HG03378 (cell line): Measurements from ENCODE around the gene GNB2.
"Not testable (repeated sequence)": the region's sequence is repeated elsewhere in the genome, so short reads cannot be mapped to it uniquely, and the experiment has no call there.

Experiments used
- ATAC-seq: cut with Tn5 transposase; IDR thresholded peaks from one replicate; pipeline ENCODE4 v1.9.1; 2021; ENCODE audit warnings: mild to moderate bottlenecking, moderate library complexity; ENCODE audit not compliant: unreplicated experiment

Gene GNB2

GRCh38 chr7:100662194-100662776 is 11.3 kb upstream of the GNB2 start:
- ATAC-seq = not testable (repeated sequence)

GRCh38 chr7:100665168-100665726 is 8.3 kb upstream of the GNB2 start:
- no peak for ATAC-seq

GRCh38 chr7:100667331-100668068 is 6.0 kb upstream of the GNB2 start:
- no peak for ATAC-seq

- ATAC-seq = no peak
These were observed 5.5 kb upstream of the GNB2 start for GRCh38 chr7:100668069-100668449.

GRCh38 chr7:100669106-100669505 is 4.4 kb upstream of the GNB2 start:
- not testable (repeated sequence) for ATAC-seq

- no peak for ATAC-seq
These were observed 3.5 kb upstream of the GNB2 start for GRCh38 chr7:100670074-100670473.

- no peak for ATAC-seq
These were observed 1.9 kb upstream of the GNB2 start for GRCh38 chr7:100671353-100672327.

GRCh38 chr7:100673942-100674410 is 436 bp downstream of the GNB2 start:
- no peak for ATAC-seq

- no peak for ATAC-seq
These were observed 1.0 kb downstream of the GNB2 start for GRCh38 chr7:100674411-100675104.

GRCh38 chr7:100675105-100675451 is 1.5 kb downstream of the GNB2 start:
- no peak for ATAC-seq

GRCh38 chr7:100675581-100676350 is 2.2 kb downstream of the GNB2 start:
- peak; percentile 36 for ATAC-seq

GRCh38 chr7:100676501-100677306 is 3.2 kb downstream of the GNB2 start:
- no peak for ATAC-seq

- no peak for ATAC-seq
These were observed 4.0 kb downstream of the GNB2 start for GRCh38 chr7:100677308-100678267.

GRCh38 chr7:100678291-100678984 is 4.9 kb downstream of the GNB2 start:
- no peak for ATAC-seq

- ATAC-seq = no peak
These were observed 5.8 kb downstream of the GNB2 start for GRCh38 chr7:100679129-100679926.

GRCh38 chr7:100679927-100680575 is 6.5 kb downstream of the GNB2 start:
- ATAC-seq = no peak
